Measurements from ENCODE around the gene PCED1A. TPM values are rescaled to one million over a fixed set of nuclear protein-coding genes. Genes with fewer than 3 reads are reported as not detected.

The PCED1A gene
- total RNA-seq, 1 donor from 2014 or later = 16.4 TPM

DNA sequence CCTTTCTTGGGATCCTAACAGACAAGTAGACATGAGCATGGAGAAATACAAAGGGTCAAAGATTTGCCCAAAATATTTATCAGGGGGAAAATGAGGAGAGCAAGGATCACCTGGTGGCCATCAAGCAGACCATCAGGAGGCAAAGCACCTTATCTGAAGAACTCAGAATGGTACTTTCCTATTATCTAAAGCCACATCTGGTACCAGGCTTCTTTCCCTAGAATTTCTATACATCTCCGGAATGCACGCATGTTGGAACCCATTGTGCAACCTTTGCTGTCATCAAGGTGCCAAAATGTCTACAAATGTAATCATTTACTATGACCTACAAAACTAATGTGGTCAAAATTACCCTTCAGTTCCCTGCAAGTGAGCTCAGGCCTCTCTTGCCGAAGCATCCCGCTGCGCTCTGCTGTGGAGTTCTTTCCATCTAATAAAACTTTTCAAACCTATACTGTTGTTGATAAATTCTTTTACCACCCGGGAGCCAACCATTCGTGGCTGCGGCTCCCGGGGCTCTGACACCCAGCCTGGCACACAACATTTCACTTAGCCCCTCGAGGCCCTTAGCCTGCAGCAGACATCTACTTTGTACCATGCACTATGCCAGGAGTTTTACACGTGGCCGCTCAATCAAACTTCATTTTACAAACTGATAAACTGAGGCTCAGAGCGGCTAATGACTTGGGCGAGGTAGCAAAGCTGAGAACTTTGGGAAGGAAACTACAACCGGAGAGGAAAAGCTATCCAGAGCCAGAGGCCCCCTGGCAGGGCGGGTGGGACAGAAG lies 36.2 kb downstream of the PCED1A start:
- DNase-seq = no peak

DNA sequence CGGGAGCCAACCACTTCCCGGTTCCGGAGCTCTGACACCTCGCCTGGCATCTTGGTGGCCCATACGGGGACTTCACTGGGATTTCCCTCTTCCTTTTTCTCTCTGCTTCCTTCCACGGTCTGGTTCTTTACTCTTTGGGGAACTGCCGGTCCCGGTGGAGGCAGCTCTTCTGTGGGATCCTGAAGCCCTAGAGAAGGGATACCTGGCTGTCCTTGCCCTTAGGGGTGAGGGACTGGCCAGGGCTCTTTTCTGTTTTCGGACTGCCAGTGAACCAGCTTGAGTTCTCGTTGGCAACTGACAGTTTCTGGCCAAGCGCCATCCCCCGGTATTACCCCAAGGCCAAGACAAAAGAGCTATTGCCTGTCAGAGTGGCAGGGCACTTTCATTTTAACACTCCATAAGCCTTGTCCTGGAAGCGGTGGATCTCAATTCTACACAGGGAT lies 39.1 kb downstream of the PCED1A start:
- no peak for DNase-seq

DNA sequence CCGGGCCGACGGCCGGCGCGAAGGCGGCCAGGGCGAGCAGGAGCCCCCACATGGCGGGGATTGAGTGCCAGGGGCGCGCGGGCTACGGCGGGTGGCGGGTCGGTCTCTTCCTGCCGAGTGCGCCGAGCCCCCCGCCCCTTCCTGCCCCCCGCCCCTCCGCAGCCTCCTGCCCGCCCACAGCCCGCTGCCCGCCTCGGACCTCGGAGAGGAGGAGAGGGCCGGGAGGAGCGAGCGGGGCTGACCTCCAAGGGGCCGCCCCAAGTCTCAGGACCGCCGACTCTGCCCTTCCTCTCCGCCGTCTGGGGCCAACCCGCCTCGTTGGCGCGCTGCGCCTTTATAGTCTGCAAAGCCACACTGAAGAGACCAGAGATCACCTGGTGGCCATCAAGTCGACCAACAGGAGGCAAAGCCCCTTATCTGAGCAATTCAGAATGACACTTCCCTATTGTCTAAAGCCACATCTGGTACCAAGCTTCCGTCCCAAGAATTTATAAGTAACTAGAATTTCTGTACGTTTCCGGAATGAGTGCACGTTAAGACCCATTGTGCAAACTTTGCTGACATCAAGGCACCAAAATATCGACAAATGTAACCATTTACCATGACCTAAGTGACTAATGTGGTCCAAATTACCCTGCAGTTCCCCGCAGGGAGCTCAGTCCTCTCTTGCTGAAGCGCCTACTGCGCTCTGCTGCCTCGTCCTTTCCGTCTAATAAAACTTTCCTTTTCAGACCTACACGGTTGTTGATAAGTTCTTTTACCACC lies 39.8 kb downstream of the PCED1A start, which contains the start of gene CPXM1:
Gene CPXM1, minus strand, starts transcription at position 107 of the 765 bp plus-strand sequence. Its CDS starts 55 bp downstream, at position 52.
- peak; percentile 51 for DNase-seq

DNA sequence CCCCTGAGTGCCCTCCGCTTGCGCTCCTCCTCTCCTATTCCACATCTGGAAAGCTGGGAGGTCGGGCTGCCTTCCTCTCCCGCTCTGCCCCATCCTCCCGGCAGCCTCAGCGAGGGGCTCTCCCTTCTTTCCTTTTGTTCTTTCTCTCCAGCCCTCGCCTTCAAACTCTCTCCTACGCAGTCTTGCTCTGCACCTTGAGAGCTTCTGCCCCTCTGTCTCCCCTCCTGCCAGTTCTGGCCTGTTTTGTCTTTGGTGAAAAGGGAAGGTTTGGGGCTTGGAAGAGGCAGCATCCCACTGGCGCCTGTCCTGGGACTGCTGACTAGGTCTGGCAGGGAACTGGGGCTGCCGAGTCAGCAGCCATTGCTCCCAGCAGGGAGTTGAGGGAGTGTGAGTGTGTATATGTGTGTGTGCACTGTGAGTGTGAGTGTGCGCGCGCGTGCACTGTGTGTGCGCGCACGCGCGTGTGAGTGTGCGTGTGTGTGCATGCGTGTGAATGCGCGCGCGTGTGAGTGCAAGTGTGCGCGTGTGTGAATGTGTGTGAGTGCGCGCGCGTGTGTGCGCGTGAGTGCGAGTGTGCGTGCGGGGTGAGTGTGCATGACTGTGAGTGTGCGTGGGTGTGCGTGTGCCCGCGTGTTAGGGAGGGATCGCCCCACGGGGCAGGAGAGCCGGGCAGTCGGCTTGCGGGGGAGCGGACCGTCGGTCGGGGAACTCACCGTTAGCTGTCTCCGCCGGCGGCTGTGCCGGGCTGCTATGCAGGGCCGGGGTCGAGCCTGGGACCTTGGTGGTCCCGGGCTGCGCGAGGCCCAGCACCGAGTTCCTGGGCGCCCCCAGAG lies 40.6 kb downstream of the PCED1A start:
- DNase-seq = peak; percentile 30

DNA sequence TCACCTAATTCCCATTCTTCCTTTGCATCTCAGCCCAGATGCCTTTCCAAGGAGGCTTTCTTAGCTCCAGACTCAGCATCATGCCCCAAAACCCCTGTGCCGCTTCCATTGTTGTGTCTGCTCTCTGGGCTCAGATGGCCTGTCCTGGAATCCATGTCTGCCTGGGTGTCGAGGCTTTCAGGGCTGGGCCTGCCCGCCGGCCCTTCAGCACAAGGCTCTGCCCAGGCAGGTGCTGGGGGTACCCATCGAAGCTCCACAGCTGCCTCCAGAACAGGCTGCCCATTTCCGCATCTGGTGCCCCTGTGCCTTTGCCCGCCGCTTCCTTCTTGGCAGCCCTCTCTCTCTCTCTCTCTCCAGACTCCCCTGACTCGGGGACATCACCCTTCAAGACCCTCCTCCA lies 41.2 kb downstream of the PCED1A start:
- no peak for DNase-seq

DNA sequence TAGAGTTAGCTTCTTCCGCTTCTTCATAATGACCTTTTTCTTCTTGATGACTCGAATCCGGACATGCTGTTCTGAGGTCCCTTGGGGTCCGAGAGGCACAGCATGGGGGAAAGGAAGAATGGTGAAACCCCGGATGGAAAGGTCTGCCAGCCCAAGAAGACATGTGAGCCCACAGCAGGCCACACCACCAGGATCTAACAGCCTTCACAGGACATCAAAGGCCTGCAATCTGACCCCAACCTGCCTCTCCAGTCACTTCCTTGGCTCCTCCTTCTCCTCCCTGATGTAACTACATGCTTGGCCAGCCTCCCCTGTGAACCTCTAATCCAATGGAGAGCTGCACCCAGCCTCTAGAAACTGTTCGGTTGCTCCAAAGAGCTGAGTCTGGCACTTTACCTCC lies 41.6 kb downstream of the PCED1A start:
- DNase-seq = no peak

DNA sequence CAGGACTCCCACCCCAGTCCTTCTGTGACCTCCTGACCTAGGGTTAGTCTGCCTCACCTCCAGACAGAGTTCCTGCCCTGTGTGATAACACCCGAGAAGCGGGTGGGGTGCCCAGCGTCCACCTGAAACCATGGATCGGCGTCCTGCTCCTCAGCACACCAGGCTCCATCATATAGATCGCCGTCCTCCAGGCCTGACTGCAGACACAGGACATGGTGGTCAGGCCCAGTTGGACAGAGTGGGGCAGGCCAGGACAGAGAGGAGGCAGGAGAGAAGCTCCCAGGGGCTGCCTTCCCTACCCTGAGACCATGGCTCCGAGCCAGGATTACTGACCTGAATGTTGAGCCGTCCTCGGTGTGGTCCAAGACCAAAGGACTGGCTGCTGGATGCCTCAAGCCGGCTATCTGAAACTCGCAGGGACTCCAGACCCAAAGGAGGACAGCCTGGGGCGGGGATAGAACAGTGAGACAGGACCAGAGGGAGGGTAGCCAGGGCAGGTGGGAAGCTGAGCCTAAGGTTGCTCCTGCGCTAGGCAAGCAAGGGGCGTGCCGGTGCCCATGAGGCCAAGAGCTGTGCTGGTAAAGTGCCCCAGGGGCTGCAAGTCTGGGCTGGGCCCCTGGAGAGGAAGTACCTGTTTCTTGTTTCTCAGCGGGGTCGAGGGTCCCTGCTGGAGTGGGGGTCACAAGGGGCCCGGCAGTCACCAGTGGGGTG lies 42.2 kb downstream of the PCED1A start:
- no peak for DNase-seq

DNA sequence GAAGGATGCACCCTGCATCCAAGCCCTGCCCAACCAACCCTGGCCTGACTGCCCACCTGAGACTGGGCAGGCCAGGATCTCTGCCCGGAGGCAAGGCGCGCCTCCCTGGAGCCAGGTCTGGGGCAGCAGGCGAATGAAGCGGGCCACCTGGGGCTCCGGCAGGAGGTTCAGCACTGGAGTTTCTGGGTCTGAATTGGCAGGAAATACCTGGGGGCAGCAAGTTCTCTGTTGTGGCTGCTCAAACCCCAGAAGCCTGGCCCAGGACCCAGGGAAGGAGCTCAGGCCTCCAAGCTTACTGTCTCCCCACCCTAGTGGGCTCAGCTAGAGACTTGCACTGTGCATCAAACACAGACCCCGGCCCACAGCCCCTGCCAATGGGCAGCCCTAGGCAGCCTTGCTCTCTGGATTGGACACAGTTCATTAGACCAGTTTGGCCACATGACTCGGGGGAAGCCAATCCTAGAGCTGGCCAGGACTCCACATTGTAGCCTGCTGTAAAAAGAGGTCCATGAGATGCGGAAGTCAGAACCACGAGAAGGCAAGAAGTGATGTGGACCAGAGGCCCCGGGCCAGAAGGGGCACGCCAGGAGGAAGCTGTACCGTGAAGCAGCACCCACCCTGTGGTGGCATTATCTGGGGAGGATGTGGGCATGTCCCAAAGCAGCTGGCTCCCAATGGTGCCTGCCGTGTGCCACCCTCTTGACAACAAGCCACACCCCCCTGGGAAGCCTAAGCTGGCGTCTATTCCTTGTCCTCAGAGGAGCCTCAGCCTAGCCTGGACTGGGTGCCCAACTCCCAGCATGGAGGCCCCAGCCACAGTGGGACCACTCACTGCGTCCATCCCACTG lies 43.1 kb downstream of the PCED1A start:
- no peak for DNase-seq

DNA sequence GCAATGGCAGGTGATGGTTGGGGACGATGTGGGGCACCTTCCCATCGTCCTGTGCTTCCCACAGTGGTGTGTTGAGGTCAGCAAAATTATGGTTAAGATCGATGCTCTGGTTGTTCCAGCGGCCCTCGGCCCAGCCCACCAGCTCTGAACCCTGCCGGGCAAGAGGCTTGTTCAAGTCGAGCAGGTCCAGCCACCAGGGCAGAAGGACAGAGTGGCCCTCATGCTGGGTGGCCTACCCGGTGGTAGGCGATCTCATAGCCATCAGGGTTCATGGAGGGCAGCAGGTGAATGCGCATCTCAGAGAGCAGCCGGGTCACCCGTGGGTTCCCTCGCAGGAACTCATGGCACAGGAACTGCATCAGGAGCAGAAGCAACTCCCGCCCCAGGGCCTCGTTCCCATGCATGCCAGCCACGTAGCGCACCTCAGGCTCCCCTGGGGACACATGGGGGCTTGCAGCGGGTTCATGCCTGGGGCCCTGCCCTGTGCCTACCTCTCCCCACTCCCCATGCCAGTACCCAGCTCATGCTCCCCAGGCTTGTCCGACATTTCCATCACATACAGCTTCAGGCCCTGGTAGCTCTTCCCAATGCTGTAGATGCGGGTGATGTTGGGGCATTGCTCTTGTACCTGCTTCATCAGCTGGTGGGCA lies 44.3 kb downstream of the PCED1A start:
- DNase-seq = no peak

DNA sequence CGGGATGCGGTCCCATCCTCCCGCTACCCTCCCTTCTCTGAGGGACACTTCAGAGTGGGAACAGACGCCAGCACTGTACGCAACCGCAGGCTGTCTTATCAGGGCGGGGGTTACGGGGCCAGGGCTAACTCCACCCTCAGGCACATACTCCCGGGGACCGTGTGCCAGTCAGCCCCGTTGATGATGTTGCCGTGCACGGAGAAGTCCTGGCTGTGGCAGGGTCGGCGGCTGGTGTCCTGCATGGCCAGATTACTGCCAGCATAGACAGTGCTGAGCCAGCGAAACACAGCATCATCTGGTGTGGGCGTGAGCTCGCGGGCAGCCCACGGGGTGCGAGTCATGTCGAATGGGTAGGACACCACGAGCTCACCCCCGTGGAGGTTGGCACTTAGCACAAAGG lies 45.0 kb downstream of the PCED1A start:
- DNase-seq = no peak

DNA sequence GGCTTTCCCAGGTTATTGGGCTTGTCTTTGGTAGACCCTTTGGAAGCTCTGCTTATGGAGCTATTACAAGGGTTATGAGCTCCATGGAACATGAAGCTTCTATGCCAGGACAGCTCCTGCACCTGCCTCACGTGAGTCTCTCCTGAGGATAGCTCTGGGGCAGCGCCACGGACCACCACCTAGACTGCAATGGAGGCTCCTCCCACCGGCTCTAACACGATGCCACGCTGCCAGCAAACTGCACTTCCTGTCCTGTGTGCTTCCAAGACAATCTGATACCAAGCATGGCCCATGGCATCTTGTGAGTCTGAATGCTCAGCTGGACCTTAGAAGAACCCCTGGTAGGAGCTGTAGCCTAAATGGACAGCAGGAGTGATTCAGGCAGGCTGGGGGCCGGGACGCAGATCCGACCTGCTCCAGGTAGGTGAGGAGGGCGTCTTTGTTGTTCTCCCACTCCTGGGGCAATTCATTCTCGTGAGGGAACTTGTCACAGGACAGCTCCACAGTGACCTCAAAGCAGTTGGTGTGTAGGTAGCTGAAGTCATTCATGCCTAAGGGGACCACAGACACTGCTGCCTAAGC lies 45.5 kb downstream of the PCED1A start:
- DNase-seq = no peak

DNA sequence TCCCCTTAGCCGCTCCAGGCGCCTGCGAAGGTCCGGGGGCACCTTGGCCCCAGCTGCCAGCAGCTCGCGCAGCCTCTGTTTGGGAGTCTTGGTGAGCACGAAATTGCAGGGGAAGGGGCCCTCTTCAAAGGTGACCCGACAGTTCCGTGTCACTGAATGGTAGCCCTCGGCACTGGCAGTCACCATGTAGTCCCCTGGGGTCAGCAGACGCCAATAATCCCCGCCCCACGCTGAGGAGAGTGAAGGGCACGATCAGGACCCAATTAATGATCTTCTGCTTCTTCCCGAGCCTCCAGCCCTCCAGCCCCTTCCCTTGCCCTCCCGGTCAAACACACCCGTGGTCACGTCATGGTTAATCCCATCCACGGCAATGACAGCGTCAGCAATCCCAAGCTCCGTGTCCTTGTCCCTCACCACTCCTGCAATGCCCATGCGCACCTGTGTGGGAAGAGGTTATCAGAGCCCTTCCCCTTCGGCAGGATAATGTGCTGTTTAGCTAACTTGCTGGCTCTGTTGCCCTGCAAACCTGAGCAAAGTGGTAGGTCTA lies 46.2 kb downstream of the PCED1A start:
- DNase-seq = no peak

DNA sequence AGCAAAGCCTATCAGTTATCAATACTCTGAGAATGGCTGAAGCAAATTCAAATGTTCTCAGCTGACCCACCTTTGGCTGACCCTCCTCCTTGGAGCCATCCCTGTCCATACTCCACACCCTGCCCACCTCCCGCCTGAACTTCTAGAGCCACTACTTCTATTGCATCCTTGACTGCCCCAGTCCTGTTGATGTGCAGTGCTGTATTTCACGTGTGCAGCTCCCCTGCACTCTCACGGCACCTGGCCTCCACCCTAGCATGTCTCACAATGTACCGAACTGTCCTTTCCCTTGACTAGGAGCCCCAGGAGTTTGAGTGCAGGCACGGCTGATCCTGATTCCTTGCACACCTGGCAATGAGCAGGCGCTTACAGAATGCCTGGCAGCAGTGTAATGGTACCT lies 47.0 kb downstream of the PCED1A start:
- no peak for DNase-seq

Other genes with a start within 250 kb of the PCED1A start
- 98.3 TPM for gene NOP56, start 188.0 kb downstream of the PCED1A start, total RNA-seq
- gene IDH3B, start 176.4 kb downstream of the PCED1A start, total RNA-seq = 65.0 TPM
- gene EBF4, start 147.9 kb downstream of the PCED1A start, total RNA-seq = 2.5 TPM
- 30.5 TPM for gene CPXM1, start 40.0 kb downstream of the PCED1A start, total RNA-seq
- not detected for gene C20orf141, start 25.7 kb downstream of the PCED1A start, total RNA-seq
- gene TMEM239, start 24.3 kb downstream of the PCED1A start, total RNA-seq = not detected
- 22.7 TPM for gene VPS16, start 90 bp upstream of the PCED1A start, total RNA-seq
- gene PTPRA, start 32.8 kb upstream of the PCED1A start, total RNA-seq = 56.5 TPM
- not detected for gene GNRH2, start 203.0 kb upstream of the PCED1A start, total RNA-seq
- 21.4 TPM for gene MRPS26, start 205.4 kb upstream of the PCED1A start, total RNA-seq
- gene OXT, start 231.0 kb upstream of the PCED1A start, total RNA-seq = not detected
- not detected for gene AVP, start 244.1 kb upstream of the PCED1A start, total RNA-seq